ENCODE results near the gene IL18RAP.

DNA sequence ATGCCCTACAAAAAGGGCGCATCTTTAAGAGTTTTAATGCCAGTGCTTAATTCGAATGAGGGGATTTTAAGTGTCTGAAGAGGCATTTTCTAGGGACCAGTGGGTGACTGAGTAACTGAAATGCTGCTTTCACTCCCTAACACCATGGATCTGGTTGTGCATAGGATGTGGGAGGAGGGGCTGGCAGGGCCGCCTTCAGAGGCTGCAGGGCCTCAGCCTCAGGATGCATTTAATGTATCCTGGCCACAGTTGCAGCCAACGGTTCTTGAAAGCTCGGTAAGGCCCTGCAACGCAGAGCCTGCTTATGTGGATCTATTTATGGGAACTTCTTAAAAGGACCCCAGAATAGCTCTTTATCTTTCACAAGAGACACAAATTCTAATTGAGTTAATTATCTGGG, 25.8 kb upstream of the IL18RAP start:
- TF ChIP-seq ZNF274 (IDR thresholded peaks at IDR 0.05; ENCODE audit: low read depth, low read length) (no peak), SUZ12 (IDR thresholded peaks at IDR 0.05; ENCODE audit: extremely low read depth, insufficient read depth, insufficient read length) (no peak), YY1 (IDR thresholded peaks at IDR 0.05; ENCODE audit: insufficient read depth, insufficient read length) (no peak)
